ENCODE measurements around the gene BHLHE41. TPM values are rescaled to one million over a fixed set of nuclear protein-coding genes. Genes with fewer than 3 reads are reported as not detected.

Gene BHLHE41
- total and polyA plus RNA-seq, 4 donors: 0.17 to 0.29 (median 0.23) TPM; not detected in 1

GRCh38 chr12:26138860-26139259 is 14.0 kb upstream of the BHLHE41 start:
- Histone ChIP-seq H3K9ac (ENCODE audit: low read depth in 1 of 2, low read length in 2 of 2) (no peak overlapping the region), H3K27ac (ENCODE audit: low read depth in 1 of 2, low read length in 2 of 2) (no peak overlapping the region), H3K9me3 (ENCODE audit: control insufficient read depth in 4 of 4, low read length in 3 of 4) (no peaks in the 10 kb centered on the region), H3K4me3 (ENCODE audit: low read depth in 1 of 3, low read length in 3 of 3) (no peak overlapping the region), H3K4me1 (ENCODE audit: control insufficient read depth in 4 of 4, insufficient read depth in 4 of 4, low read length in 3 of 4) (no peaks in the 10 kb centered on the region), H3K27me3 (ENCODE audit: control insufficient read depth in 4 of 4, insufficient read depth in 4 of 4, low read length in 3 of 4) (no peaks in the 10 kb centered on the region), H3K36me3 (ENCODE audit: control insufficient read depth in 4 of 4, insufficient read depth in 3 of 4, low read depth in 1 of 4, low read length in 3 of 4) (no peaks in the 10 kb centered on the region)
- TF ChIP-seq HNF4A (conservative IDR thresholded peaks at IDR 0.05): no peak
- TF ChIP-seq, protein P1, sequence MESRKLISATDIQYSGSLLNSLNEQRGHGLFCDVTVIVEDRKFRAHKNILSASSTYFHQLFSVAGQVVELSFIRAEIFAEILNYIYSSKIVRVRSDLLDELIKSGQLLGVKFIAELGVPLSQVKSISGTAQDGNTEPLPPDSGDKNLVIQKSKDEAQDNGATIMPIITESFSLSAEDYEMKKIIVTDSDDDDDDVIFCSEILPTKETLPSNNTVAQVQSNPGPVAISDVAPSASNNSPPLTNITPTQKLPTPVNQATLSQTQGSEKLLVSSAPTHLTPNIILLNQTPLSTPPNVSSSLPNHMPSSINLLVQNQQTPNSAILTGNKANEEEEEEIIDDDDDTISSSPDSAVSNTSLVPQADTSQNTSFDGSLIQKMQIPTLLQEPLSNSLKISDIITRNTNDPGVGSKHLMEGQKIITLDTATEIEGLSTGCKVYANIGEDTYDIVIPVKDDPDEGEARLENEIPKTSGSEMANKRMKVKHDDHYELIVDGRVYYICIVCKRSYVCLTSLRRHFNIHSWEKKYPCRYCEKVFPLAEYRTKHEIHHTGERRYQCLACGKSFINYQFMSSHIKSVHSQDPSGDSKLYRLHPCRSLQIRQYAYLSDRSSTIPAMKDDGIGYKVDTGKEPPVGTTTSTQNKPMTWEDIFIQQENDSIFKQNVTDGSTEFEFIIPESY (IDR thresholded peaks at IDR 0.05): no peak
- TF ChIP-seq, protein P2, sequence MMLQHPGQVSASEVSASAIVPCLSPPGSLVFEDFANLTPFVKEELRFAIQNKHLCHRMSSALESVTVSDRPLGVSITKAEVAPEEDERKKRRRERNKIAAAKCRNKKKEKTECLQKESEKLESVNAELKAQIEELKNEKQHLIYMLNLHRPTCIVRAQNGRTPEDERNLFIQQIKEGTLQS (IDR thresholded peaks at IDR 0.05): no peak
- no peak for TF ChIP-seq TAF1 (conservative IDR thresholded peaks at IDR 0.05)
- TF ChIP-seq SP1 (IDR thresholded peaks at IDR 0.05): no peak
- no peak for TF ChIP-seq YY1 (IDR thresholded peaks at IDR 0.05)
- TF ChIP-seq CTCF (IDR thresholded peaks at IDR 0.05; ENCODE audit: low read depth, low read length, missing input control): no peak
- TF ChIP-seq JUND (IDR thresholded peaks at IDR 0.05): no peak
- no peak for TF ChIP-seq EGR1 (IDR thresholded peaks at IDR 0.05; ENCODE audit: low read depth in 2 of 2)
- TF ChIP-seq RXRA (IDR thresholded peaks at IDR 0.05): no peak
- no peak for TF ChIP-seq FOXA2 (IDR thresholded peaks at IDR 0.05)
- TF ChIP-seq REST (IDR thresholded peaks at IDR 0.05): no peak
- no peak for TF ChIP-seq GABPA (IDR thresholded peaks at IDR 0.05 in 1 of 2, conservative IDR thresholded peaks at IDR 0.05 in 1 of 2)
- TF ChIP-seq HNF4G (IDR thresholded peaks at IDR 0.05): no peak
- TF ChIP-seq FOXA1 (IDR thresholded peaks at IDR 0.05): no peak
- no peak for TF ChIP-seq RAD21 (IDR thresholded peaks at IDR 0.05)
- TF ChIP-seq NR2F2 (IDR thresholded peaks at IDR 0.05): no peak
- DNase-seq (ENCODE audit: low spot score): no peak

DNA sequence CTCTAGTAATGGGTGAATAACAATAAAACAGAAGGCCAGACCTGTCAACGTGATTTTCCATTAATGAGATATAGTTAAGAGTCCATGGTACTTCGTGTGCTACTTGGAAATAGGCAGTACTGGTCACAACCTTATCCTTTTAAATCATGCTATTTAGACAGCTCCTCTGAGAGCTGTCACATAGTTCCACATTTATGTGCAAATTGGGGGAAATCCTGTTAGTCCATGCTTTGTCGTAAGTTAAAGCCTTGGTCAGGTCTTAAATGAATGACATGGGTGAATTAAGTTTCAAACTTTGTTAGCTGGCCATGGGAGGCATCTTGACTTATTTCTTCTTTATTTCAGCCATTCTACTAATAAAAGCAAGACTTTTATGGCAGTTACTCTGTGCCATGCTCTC is 11.9 kb upstream of the BHLHE41 start:
- no peaks in the 10 kb centered on the region for H3K4me1 ChIP-seq (ENCODE audit: control insufficient read depth in 4 of 4, insufficient read depth in 4 of 4, low read length in 3 of 4)
- 84% methylated on average over 3 of the region's 3 CpGs for WGBS
- DNase-seq (ENCODE audit: low spot score): no peak
- H3K9ac ChIP-seq (ENCODE audit: low read depth in 1 of 2, low read length in 2 of 2): no peak overlapping the region
- no peak overlapping the region for H3K27ac ChIP-seq (ENCODE audit: low read depth in 1 of 2, low read length in 2 of 2)
- no peaks in the 10 kb centered on the region for H3K36me3 ChIP-seq (ENCODE audit: control insufficient read depth in 4 of 4, insufficient read depth in 3 of 4, low read depth in 1 of 4, low read length in 3 of 4)
- H3K4me3 ChIP-seq (ENCODE audit: low read depth in 1 of 3, low read length in 3 of 3): no peak overlapping the region
- H3K9me3 ChIP-seq (ENCODE audit: control insufficient read depth in 4 of 4, low read length in 3 of 4): no peaks in the 10 kb centered on the region
- no peaks in the 10 kb centered on the region for H3K27me3 ChIP-seq (ENCODE audit: control insufficient read depth in 4 of 4, insufficient read depth in 4 of 4, low read length in 3 of 4)
- TF ChIP-seq RXRA (IDR thresholded peaks at IDR 0.05) (no peak), YY1 (IDR thresholded peaks at IDR 0.05) (no peak), NR2F2 (IDR thresholded peaks at IDR 0.05) (no peak), SP1 (IDR thresholded peaks at IDR 0.05) (no peak), FOXA1 (IDR thresholded peaks at IDR 0.05) (no peak), HNF4G (IDR thresholded peaks at IDR 0.05) (no peak), CTCF (IDR thresholded peaks at IDR 0.05; ENCODE audit: low read depth, low read length, missing input control) (no peak), JUND (IDR thresholded peaks at IDR 0.05) (no peak), TAF1 (conservative IDR thresholded peaks at IDR 0.05) (no peak), FOXA2 (IDR thresholded peaks at IDR 0.05) (no peak)
- TF ChIP-seq, protein P1 (IDR thresholded peaks at IDR 0.05): no peak

All from liver (tissue), 9 donors.